Loucy (cell line): ENCODE results near the gene CAMK1G.

ENCODE experiments used
- EZH2phosphoT487 ChIP-seq: fragments of 200-600 bp; IDR thresholded peaks from 2 replicates; pipeline ENCODE4 v1.6.1; 2018; ENCODE audit warnings: antibody characterized with exemption, mild to moderate bottlenecking, moderate library complexity, borderline replicate concordance
- TF ChIP-seq, protein P1 (sequence below): fragments of 200-600 bp; sonication (generic); conservative IDR thresholded peaks from 2 replicates; pipeline ENCODE4 v1.5.1; 2014; ENCODE audit warnings: mild to moderate bottlenecking, antibody characterized with exemption, low read length

DNA sequence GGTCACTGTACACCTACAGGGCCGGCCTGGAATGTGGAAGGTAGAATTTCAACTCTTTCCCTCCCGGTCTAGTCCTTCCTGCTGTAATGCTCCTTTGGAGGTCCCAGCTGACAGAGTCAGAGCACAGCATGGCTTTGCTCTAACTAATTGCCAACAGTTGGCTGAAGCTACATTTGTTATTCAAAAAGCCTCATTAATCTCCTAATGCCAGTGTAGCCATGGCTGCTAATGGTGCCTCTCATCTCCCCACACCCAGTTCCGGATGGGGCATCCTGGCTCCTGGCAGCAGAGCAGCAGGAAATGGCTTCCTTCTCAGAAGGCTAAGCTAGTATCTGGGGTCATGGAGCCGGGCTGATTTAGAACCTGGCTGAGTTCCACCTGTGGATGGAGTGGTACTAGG is 18.7 kb upstream of the CAMK1G start:
- TF ChIP-seq, protein P1, sequence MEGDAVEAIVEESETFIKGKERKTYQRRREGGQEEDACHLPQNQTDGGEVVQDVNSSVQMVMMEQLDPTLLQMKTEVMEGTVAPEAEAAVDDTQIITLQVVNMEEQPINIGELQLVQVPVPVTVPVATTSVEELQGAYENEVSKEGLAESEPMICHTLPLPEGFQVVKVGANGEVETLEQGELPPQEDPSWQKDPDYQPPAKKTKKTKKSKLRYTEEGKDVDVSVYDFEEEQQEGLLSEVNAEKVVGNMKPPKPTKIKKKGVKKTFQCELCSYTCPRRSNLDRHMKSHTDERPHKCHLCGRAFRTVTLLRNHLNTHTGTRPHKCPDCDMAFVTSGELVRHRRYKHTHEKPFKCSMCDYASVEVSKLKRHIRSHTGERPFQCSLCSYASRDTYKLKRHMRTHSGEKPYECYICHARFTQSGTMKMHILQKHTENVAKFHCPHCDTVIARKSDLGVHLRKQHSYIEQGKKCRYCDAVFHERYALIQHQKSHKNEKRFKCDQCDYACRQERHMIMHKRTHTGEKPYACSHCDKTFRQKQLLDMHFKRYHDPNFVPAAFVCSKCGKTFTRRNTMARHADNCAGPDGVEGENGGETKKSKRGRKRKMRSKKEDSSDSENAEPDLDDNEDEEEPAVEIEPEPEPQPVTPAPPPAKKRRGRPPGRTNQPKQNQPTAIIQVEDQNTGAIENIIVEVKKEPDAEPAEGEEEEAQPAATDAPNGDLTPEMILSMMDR = no peak
- no peak for TF ChIP-seq EZH2phosphoT487
